ENCODE data around the gene RAB36. TPM values are rescaled to one million over a fixed set of nuclear protein-coding genes. Genes with fewer than 3 reads are reported as not detected.

RAB36 gene
- total and polyA plus RNA-seq, 2 experiments from 2014 or later, result 2.7 to 5.3 TPM

DNA sequence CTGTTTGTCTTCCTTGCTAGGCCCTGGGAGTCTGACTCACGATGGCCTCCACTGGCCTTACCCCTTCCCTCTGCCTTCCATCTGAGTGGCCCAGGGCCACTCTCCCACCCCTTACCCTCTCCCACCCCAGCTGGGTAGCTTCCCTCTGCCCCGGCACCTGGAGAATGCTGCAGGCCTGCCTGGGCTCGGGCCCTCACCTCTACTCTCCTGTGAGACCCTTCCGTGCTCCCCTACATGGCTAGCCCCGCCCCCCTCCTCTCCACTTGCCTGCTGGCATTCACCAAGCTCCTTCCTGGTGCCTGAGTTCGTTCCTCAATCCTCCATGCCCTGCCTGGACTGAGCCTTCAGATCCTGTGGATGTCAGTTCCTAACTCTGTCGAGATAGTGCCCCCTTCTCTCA is 8.7 kb downstream of the RAB36 start:
- no peaks in the 10 kb centered on the region for H4K20me1 ChIP-seq (ENCODE audit: insufficient read depth, poor library complexity, severe bottlenecking)
- TF ChIP-seq EZH2phosphoT487 (IDR thresholded peaks at IDR 0.05; ENCODE audit: low read depth, severe bottlenecking, unreplicated experiment) (no peak), EZH2 (IDR thresholded peaks at IDR 0.05; ENCODE audit: borderline replicate concordance) (no peak)
- TF ChIP-seq, protein P1, sequence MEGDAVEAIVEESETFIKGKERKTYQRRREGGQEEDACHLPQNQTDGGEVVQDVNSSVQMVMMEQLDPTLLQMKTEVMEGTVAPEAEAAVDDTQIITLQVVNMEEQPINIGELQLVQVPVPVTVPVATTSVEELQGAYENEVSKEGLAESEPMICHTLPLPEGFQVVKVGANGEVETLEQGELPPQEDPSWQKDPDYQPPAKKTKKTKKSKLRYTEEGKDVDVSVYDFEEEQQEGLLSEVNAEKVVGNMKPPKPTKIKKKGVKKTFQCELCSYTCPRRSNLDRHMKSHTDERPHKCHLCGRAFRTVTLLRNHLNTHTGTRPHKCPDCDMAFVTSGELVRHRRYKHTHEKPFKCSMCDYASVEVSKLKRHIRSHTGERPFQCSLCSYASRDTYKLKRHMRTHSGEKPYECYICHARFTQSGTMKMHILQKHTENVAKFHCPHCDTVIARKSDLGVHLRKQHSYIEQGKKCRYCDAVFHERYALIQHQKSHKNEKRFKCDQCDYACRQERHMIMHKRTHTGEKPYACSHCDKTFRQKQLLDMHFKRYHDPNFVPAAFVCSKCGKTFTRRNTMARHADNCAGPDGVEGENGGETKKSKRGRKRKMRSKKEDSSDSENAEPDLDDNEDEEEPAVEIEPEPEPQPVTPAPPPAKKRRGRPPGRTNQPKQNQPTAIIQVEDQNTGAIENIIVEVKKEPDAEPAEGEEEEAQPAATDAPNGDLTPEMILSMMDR (IDR thresholded peaks at IDR 0.05; ENCODE audit: poor library complexity), result no peak
- no peaks in the 10 kb centered on the region for H3K79me2 ChIP-seq
- no peak overlapping the region for H2AFZ ChIP-seq
- H3K4me1 ChIP-seq (ENCODE audit: insufficient read depth), result no peaks in the 10 kb centered on the region
- H3K27ac ChIP-seq, result no peak overlapping the region
- H3K4me2 ChIP-seq, result no peak overlapping the region
- no peak for DNase-seq (ENCODE audit: low spot score)
- WGBS (ENCODE audit: low lambda C conversion rate, missing lambda C conversion rate), result 81% methylated on average over 6 of the region's 7 CpGs
- H3K36me3 ChIP-seq (replicated peaks; ENCODE audit: insufficient read depth, low read depth), result no peaks in the 10 kb centered on the region
- H3K4me3 ChIP-seq, result no peak overlapping the region
- no peaks in the 10 kb centered on the region for H3K27me3 ChIP-seq
- no peaks in the 10 kb centered on the region for H3K9me2 ChIP-seq (replicated peaks; ENCODE audit: insufficient read depth)
- no peaks in the 10 kb centered on the region for H3K9me3 ChIP-seq (ENCODE audit: low read depth)

DNA sequence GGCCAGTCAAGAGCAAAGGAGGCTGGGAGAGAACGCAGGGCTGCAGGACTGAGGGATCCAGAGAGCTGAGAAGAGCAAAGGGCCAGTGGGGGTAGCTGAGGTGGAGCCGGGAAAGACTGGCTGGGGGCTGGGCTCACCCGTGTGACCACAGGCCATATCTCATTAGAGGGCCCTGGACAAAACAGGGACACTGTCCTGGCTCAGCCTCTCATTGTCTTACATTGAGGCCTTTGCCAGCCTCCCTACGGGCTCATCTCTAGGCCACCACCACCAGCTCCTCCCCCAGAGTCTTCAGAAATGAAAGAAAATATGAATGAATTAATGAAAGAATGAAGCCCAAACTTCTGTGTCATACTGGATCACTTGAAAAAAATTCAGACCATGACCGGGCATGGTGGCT is 9.2 kb downstream of the RAB36 start:
- no peaks in the 10 kb centered on the region for H3K79me2 ChIP-seq
- no peaks in the 10 kb centered on the region for H3K27me3 ChIP-seq
- H3K4me3 ChIP-seq, result no peak overlapping the region
- no peaks in the 10 kb centered on the region for H3K4me1 ChIP-seq (ENCODE audit: insufficient read depth)
- DNase-seq (ENCODE audit: low spot score), result no peak
- no peaks in the 10 kb centered on the region for H4K20me1 ChIP-seq (ENCODE audit: insufficient read depth, poor library complexity, severe bottlenecking)
- H3K4me2 ChIP-seq, result no peak overlapping the region
- no peak for TF ChIP-seq EZH2phosphoT487 (IDR thresholded peaks at IDR 0.05; ENCODE audit: low read depth, severe bottlenecking, unreplicated experiment)
- TF ChIP-seq, protein P1 (IDR thresholded peaks at IDR 0.05; ENCODE audit: poor library complexity), result no peak
- no peak for TF ChIP-seq EZH2 (IDR thresholded peaks at IDR 0.05; ENCODE audit: borderline replicate concordance)
- no peaks in the 10 kb centered on the region for H3K36me3 ChIP-seq (replicated peaks; ENCODE audit: insufficient read depth, low read depth)
- no peaks in the 10 kb centered on the region for H3K9me3 ChIP-seq (ENCODE audit: low read depth)
- H3K27ac ChIP-seq, result no peak overlapping the region
- 77% methylated on average over 5 of the region's 5 CpGs for WGBS (ENCODE audit: low lambda C conversion rate, missing lambda C conversion rate)
- H3K9me2 ChIP-seq (replicated peaks; ENCODE audit: insufficient read depth), result no peaks in the 10 kb centered on the region
- H2AFZ ChIP-seq, result no peak overlapping the region

- Histone ChIP-seq H3K36me3 (replicated peaks; ENCODE audit: insufficient read depth, low read depth) (no peaks in the 10 kb centered on the region), H2AFZ (no peak overlapping the region), H3K27ac (no peak overlapping the region), H3K9me3 (ENCODE audit: low read depth) (no peaks in the 10 kb centered on the region), H3K4me3 (no peak overlapping the region), H3K4me1 (ENCODE audit: insufficient read depth) (no peaks in the 10 kb centered on the region), H3K4me2 (no peak overlapping the region), H3K79me2 (no peaks in the 10 kb centered on the region), H3K27me3 (no peaks in the 10 kb centered on the region), H3K9me2 (replicated peaks; ENCODE audit: insufficient read depth) (no peaks in the 10 kb centered on the region), H4K20me1 (ENCODE audit: insufficient read depth, poor library complexity, severe bottlenecking) (no peaks in the 10 kb centered on the region)
- TF ChIP-seq EZH2 (IDR thresholded peaks at IDR 0.05; ENCODE audit: borderline replicate concordance), result no peak
- no peak for DNase-seq (ENCODE audit: low spot score)
- 92% methylated on average over 3 of the region's 3 CpGs for WGBS (ENCODE audit: low lambda C conversion rate, missing lambda C conversion rate)
Measured at GRCh38 chr22:23155143-23155542, 9.9 kb downstream of the RAB36 start.

- TF ChIP-seq EZH2phosphoT487 (IDR thresholded peaks at IDR 0.05; ENCODE audit: low read depth, severe bottlenecking, unreplicated experiment) (no peak), EZH2 (IDR thresholded peaks at IDR 0.05; ENCODE audit: borderline replicate concordance) (no peak)
- TF ChIP-seq, protein P1 (IDR thresholded peaks at IDR 0.05; ENCODE audit: poor library complexity), result no peak
- whole genome bisulfite sequencing (ENCODE audit: low lambda C conversion rate, missing lambda C conversion rate), result 92% methylated on average over 9 of the region's 9 CpGs
- Histone ChIP-seq H4K20me1 (ENCODE audit: insufficient read depth, poor library complexity, severe bottlenecking) (no peaks in the 10 kb centered on the region), H3K79me2 (no peaks in the 10 kb centered on the region), H3K4me2 (no peak overlapping the region), H3K4me1 (ENCODE audit: insufficient read depth) (no peaks in the 10 kb centered on the region), H2AFZ (no peak overlapping the region), H3K27ac (no peak overlapping the region), H3K4me3 (no peak overlapping the region), H3K27me3 (no peaks in the 10 kb centered on the region), H3K36me3 (replicated peaks; ENCODE audit: insufficient read depth, low read depth) (no peaks in the 10 kb centered on the region), H3K9me3 (ENCODE audit: low read depth) (no peaks in the 10 kb centered on the region), H3K9me2 (replicated peaks; ENCODE audit: insufficient read depth) (no peaks in the 10 kb centered on the region)
- no peak for DNase-seq (ENCODE audit: low spot score)
Measured at GRCh38 chr22:23155831-23156230, 10.6 kb downstream of the RAB36 start.
